GM23338 (cell line): ENCODE measurements around the gene ANKRD11. TPM values are rescaled to one million over a fixed set of nuclear protein-coding genes. Genes with fewer than 3 reads are reported as not detected.

Experiments used
- ATAC-seq: fragments of 200-7000 bp; cut with Tn5 transposase; 3 replicates; pipeline ENCODE4 v1.9.1; 2020
- DNase-seq: peaks from one replicate; pipeline ENCODE4 v3.0.0-alpha.2; 2015; ENCODE audit warnings: low spot score
- H2AFZ ChIP-seq: fragments of 200-600 bp; sonication (generic); 2 replicates; pipeline ENCODE4 v1.8.0; 2016; ENCODE audit warnings: antibody characterized with exemption, mild to moderate bottlenecking, moderate library complexity
- H3F3A ChIP-seq: fragments of 200-600 bp; sonication (generic); replicated peaks from 2 replicates; pipeline ENCODE4 v1.8.0; 2017; ENCODE audit warnings: antibody characterized with exemption, mixed run types, low read depth
- H3K27ac ChIP-seq: fragments of 200-600 bp; sonication (generic); 2 replicates; pipeline ENCODE4 v1.6.1; 2016; ENCODE audit warnings: low read depth
- H3K27me3 ChIP-seq: fragments of 200-600 bp; sonication (generic); 2 replicates; pipeline ENCODE4 v1.8.0; 2016; ENCODE audit warnings: mild to moderate bottlenecking, mixed run types, moderate library complexity; ENCODE audit not compliant: insufficient read depth
- H3K36me3 ChIP-seq: fragments of 200-600 bp; sonication (generic); 2 replicates; pipeline ENCODE4 v1.8.0; 2016; ENCODE audit warnings: mild to moderate bottlenecking; ENCODE audit not compliant: insufficient read depth
- H3K4me1 ChIP-seq: fragments of 200-600 bp; sonication (generic); 2 replicates; pipeline ENCODE4 v1.8.0; 2016; ENCODE audit warnings: mild to moderate bottlenecking, moderate library complexity; ENCODE audit not compliant: insufficient read depth
- H3K4me2 ChIP-seq: fragments of 200-600 bp; sonication (generic); 2 replicates; pipeline ENCODE4 v1.7.1; 2017; ENCODE audit warnings: mixed run types
- H3K4me3 ChIP-seq: fragments of 200-600 bp; sonication (generic); 2 replicates; pipeline ENCODE4 v1.6.1; 2016; ENCODE audit warnings: mixed run types
- H3K79me2 ChIP-seq: fragments of 200-600 bp; sonication (generic); replicated peaks from 2 replicates; pipeline ENCODE4 v1.8.0; 2017; ENCODE audit warnings: mild to moderate bottlenecking; ENCODE audit not compliant: insufficient read depth
- H3K9me2 ChIP-seq: fragments of 200-600 bp; sonication (generic); 2 replicates; pipeline ENCODE4 v1.8.0; 2017; ENCODE audit not compliant: insufficient read depth
- H4K20me1 ChIP-seq: fragments of 200-600 bp; sonication (generic); replicated peaks from 2 replicates; pipeline ENCODE4 v1.8.0; 2017; ENCODE audit warnings: mild to moderate bottlenecking; ENCODE audit not compliant: insufficient read depth
- H3K27ac Mint-ChIP-seq: 2 replicates; pipeline ENCODE4 v1.8.0; 2020; ENCODE audit warnings: inconsistent platforms, mild to moderate bottlenecking, moderate library complexity, mixed read lengths
- H3K27me3 Mint-ChIP-seq: 3 replicates; pipeline ENCODE4 v1.8.0; 2022; ENCODE audit warnings: low read depth, mild to moderate bottlenecking, moderate library complexity, mixed read lengths, inconsistent platforms; ENCODE audit not compliant: insufficient read depth, poor library complexity
- H3K36me3 Mint-ChIP-seq: 3 replicates; pipeline ENCODE4 v1.8.0; 2021; ENCODE audit warnings: low read depth, mild to moderate bottlenecking, inconsistent platforms, moderate library complexity, mixed read lengths
- H3K4me1 Mint-ChIP-seq: 3 replicates; pipeline ENCODE4 v1.8.0; 2020; ENCODE audit warnings: mild to moderate bottlenecking, inconsistent platforms, mixed read lengths
- H3K4me3 Mint-ChIP-seq: 3 replicates; pipeline ENCODE4 v1.8.0; 2021; ENCODE audit warnings: moderate library complexity, mild to moderate bottlenecking, inconsistent platforms, mixed read lengths
- H3K9me3 Mint-ChIP-seq: 3 replicates; pipeline ENCODE4 v1.8.0; 2020; ENCODE audit warnings: moderate library complexity, mild to moderate bottlenecking, inconsistent platforms, mixed read lengths
- JUNB ChIP-seq: IDR thresholded peaks from one replicate; pipeline ENCODE4 v1.6.1; 2016; ENCODE audit warnings: antibody characterized with exemption; ENCODE audit not compliant: unreplicated experiment
- POLR2AphosphoS5 ChIP-seq: IDR thresholded peaks from 2 replicates; pipeline ENCODE4 v1.6.1; 2016; ENCODE audit warnings: antibody characterized with exemption, low read depth
- REST ChIP-seq: IDR thresholded peaks from one replicate; pipeline ENCODE4 v1.6.1; 2018; ENCODE audit warnings: antibody characterized with exemption; ENCODE audit not compliant: unreplicated experiment
- ZNF331 ChIP-seq: fragments of 250-450 bp; sonication (Bioruptor Pico); IDR thresholded peaks from 2 replicates; pipeline ENCODE4 v1.5.0; 2020; ENCODE audit warnings: low read depth, mild to moderate bottlenecking, moderate library complexity
- ZNF462 ChIP-seq: fragments of 250-450 bp; sonication (Bioruptor Pico); IDR thresholded peaks from 2 replicates; pipeline ENCODE4 v1.5.0; 2020; ENCODE audit warnings: mild to moderate bottlenecking, moderate library complexity
- polyA plus RNA-seq: library from polyadenylated mRNA; unstranded; fragments of >200 nt; fragmentation: Nextera tagmentation; extraction: Ambion mirVana; gene quantifications from 2 replicates; pipeline ENCODE4 v1.2.1, GENCODE V29; 2016
- total RNA-seq: library from RNA; depleted of rRNA; stranded (reverse); fragments of >200 nt; shearing (Covaris generic); gene quantifications from 2 replicates; pipeline ENCODE4 v1.2.3, GENCODE V29; 2014

The ANKRD11 gene
- total and polyA plus RNA-seq, 2 experiments from 2014 or later = 130 to 159 TPM

GRCh38 chr16:89445166-89445565 is 45.2 kb downstream of the ANKRD11 start:
- Mint-ChIP-seq H3K36me3 (peaks cover 3% of the 10 kb centered on the region; the same call in 1 of the 3 replicates), H3K27me3 (peaks cover 16% of the 10 kb centered on the region), H3K27ac (0 out of 2 replicates have a peak overlapping the region, but pooled peaks have one; percentile 20), H3K9me3 (no peaks in the 10 kb centered on the region), H3K4me1 (peaks cover 73% of the 10 kb centered on the region), H3K4me3 (no peak overlapping the region)
- Histone ChIP-seq H3K79me2 (peaks cover 100% of the 10 kb centered on the region), H3K27me3 (no peaks in the 10 kb centered on the region), H3F3A (peaks cover 16% of the 10 kb centered on the region; the same call in 1 of the 2 replicates), H3K4me1 (peaks cover 73% of the 10 kb centered on the region), H3K9me2 (no peaks in the 10 kb centered on the region), H3K36me3 (no peaks in the 10 kb centered on the region), H3K4me2 (peak overlapping the region; percentile 57), H3K27ac (peak overlapping the region; percentile 79), H3K4me3 (no peak overlapping the region), H4K20me1 (peaks cover 86% of the 10 kb centered on the region), H2AFZ (no peak overlapping the region)
- no peak for ATAC-seq
- no peak for DNase-seq
- TF ChIP-seq ZNF331 (CRISPR knock-in tag) (no peak), REST (no peak), ZNF462 (CRISPR knock-in tag) (no peak), POLR2AphosphoS5 (no peak; the same call in 1 of the 2 replicates), JUNB (no peak)
